Mesothelial cell of epicardium (in vitro differentiated cells): ENCODE data around the gene KCNT1. TPM values are rescaled to one million over a fixed set of nuclear protein-coding genes. Genes with fewer than 3 reads are reported as not detected.

Experiments used
- DNase-seq, 2 experiments: peaks; one replicate each; pipeline ENCODE4 v3.0.0; 2021; ENCODE audit warnings: low spot score in 2 of 2; ENCODE audit not compliant: unreplicated experiment in 2 of 2
- H3K27ac Mint-ChIP-seq: 2 replicates; pipeline ENCODE4 v1.8.0; 2021; ENCODE audit warnings: mixed read lengths
- H3K27me3 Mint-ChIP-seq: 2 replicates; pipeline ENCODE4 v1.8.0; 2021; ENCODE audit warnings: low read depth, mixed read lengths
- H3K36me3 Mint-ChIP-seq: 2 replicates; pipeline ENCODE4 v1.8.0; 2021; ENCODE audit warnings: mixed read lengths
- H3K4me1 Mint-ChIP-seq: 2 replicates; pipeline ENCODE4 v1.8.0; 2021; ENCODE audit warnings: mixed read lengths
- H3K4me3 Mint-ChIP-seq: 2 replicates; pipeline ENCODE4 v1.8.0; 2021; ENCODE audit warnings: mild to moderate bottlenecking, moderate library complexity, mixed read lengths
- H3K9me3 Mint-ChIP-seq: 2 replicates; pipeline ENCODE4 v1.8.0; 2021; ENCODE audit warnings: mixed read lengths
- total RNA-seq: library from RNA; stranded (reverse); gene quantifications from 3 replicates; pipeline ENCODE4 v1.2.1, GENCODE V29; 2021
- TF ChIP-seq, protein P1 (sequence below): fragments of 200-600 bp; sonication (generic); IDR thresholded peaks from one replicate; pipeline ENCODE4 v1.5.0; 2021; ENCODE audit warnings: antibody characterized with exemption; ENCODE audit not compliant: unreplicated experiment

Gene KCNT1
- total RNA-seq, 1 donor from 2014 or later = not detected

DNA sequence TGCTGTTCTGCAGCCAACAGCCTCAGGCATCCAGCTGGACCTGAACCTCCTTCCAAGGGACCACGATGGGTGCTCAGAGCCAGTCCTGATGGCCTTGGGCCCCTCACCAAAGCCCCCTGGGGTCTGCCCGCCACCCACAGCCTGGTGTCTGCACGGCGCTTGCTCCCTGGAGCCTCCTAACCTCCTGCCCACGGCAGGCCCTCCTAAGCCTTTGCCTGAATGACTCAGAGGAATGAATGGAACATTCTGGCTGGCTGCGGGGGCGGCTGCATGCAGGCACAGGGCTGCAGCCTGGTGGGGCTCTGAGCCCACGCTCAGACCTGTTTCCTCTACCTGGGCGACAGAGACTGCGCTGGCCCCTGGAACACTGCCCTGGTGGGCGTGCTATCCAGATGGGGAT is 9.6 kb upstream of the KCNT1 start:
- Mint-ChIP-seq H3K4me1 (no peaks in the 10 kb centered on the region), H3K4me3 (no peak overlapping the region), H3K27ac (no peak overlapping the region), H3K36me3 (no peaks in the 10 kb centered on the region), H3K27me3 (peaks cover 27% of the 10 kb centered on the region), H3K9me3 (no peaks in the 10 kb centered on the region)
- no peak for DNase-seq
- TF ChIP-seq, protein P1, sequence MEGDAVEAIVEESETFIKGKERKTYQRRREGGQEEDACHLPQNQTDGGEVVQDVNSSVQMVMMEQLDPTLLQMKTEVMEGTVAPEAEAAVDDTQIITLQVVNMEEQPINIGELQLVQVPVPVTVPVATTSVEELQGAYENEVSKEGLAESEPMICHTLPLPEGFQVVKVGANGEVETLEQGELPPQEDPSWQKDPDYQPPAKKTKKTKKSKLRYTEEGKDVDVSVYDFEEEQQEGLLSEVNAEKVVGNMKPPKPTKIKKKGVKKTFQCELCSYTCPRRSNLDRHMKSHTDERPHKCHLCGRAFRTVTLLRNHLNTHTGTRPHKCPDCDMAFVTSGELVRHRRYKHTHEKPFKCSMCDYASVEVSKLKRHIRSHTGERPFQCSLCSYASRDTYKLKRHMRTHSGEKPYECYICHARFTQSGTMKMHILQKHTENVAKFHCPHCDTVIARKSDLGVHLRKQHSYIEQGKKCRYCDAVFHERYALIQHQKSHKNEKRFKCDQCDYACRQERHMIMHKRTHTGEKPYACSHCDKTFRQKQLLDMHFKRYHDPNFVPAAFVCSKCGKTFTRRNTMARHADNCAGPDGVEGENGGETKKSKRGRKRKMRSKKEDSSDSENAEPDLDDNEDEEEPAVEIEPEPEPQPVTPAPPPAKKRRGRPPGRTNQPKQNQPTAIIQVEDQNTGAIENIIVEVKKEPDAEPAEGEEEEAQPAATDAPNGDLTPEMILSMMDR = no peak

DNA sequence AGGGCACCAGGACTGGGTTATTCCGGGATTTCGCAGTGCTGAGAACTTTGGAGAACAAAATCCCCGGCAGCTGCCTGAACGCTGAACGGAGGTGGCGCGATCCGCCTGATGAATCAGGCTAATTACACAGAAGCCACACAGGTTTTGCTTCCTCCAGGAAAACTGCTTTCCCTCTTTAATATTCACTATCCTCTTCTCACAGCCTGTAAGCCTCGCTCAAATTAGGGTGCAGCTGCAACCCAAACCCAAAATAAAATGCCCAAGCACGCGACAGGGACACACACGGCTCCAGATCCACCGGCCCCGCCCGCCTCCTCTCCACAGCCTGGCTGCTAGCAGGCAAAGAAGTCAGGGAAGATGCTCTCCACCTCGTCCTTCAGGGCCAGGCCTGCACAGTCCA is 8.7 kb upstream of the KCNT1 start:
- no peaks in the 10 kb centered on the region for H3K9me3 Mint-ChIP-seq
- DNase-seq = no peak
- H3K4me1 Mint-ChIP-seq = no peaks in the 10 kb centered on the region
- H3K27me3 Mint-ChIP-seq = peaks cover 32% of the 10 kb centered on the region
- TF ChIP-seq, protein P1 = no peak
- no peak overlapping the region for H3K27ac Mint-ChIP-seq
- no peaks in the 10 kb centered on the region for H3K36me3 Mint-ChIP-seq
- H3K4me3 Mint-ChIP-seq = no peak overlapping the region

DNA sequence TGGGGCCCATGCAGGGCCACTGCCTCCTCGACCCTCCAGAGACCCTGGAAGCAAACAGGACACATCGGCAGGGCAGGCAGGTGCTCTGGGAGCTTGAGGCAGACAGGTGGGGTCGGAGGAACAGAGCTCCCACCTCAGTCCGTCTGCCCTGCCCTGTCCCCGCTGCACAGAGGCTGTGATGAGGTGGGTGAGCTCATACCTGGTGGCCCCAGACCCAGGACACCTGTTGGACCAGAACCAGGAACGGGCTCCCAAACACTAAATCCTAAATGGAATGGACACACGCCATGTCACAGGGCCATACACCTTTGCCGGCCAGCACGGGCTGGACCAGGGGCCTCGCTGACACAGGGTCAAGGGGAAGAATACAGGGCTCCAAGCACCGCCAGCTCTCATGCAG is 8.2 kb upstream of the KCNT1 start:
- Mint-ChIP-seq H3K9me3 (no peaks in the 10 kb centered on the region), H3K4me1 (no peaks in the 10 kb centered on the region), H3K4me3 (no peak overlapping the region), H3K27me3 (peaks cover 31% of the 10 kb centered on the region), H3K36me3 (no peaks in the 10 kb centered on the region), H3K27ac (no peak overlapping the region)
- TF ChIP-seq, protein P1 = no peak
- no peak for DNase-seq

DNA sequence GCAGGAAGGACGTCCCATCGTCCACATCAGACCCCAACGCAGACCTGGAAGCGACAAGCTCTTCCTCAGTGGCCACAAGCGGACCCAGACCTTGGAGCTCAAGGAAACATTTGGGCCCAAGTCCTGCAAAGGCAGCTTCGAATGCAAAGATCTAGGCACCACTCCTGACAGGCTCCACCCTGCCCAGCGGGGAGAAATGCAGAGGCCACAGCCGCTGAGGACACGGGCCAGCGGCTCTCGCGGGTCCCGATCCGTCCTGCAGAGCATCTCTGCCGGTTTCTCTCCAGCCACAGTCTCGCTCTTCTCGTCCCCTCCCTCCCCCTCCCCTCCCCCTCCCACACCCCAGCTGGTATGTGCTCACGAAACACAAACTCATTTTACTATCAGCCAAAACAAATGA is 7.6 kb upstream of the KCNT1 start:
- H3K36me3 Mint-ChIP-seq = no peaks in the 10 kb centered on the region
- TF ChIP-seq, protein P1 = no peak

DNA sequence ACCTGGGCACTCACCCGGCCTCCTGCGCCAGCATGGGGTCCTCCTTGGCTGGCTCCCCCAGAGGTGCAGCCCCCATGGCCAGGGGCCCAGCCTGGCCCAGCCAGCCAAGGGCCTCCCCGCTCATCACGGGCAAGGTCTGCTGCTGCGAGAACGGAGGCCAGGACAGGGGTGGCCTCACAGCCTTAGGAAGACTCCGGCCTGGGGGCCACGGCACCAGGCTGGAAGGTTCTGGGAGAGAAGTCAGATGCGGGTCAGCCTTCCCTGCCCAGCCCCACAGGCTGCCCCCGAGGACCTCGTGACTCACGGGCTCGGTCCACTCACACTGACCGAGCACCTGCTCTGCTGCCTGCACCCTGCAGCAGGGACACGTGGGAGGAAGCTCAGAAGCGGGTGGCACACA is 6.9 kb upstream of the KCNT1 start:
- TF ChIP-seq, protein P1 = no peak
- Mint-ChIP-seq H3K27ac (no peak overlapping the region), H3K4me1 (no peaks in the 10 kb centered on the region), H3K27me3 (peaks cover 27% of the 10 kb centered on the region), H3K4me3 (no peak overlapping the region), H3K36me3 (no peaks in the 10 kb centered on the region), H3K9me3 (no peaks in the 10 kb centered on the region)
- DNase-seq = no peak

More for the DNA sequence above, 7.6 kb upstream of the KCNT1 start:
- Mint-ChIP-seq H3K27me3 (peaks cover 26% of the 10 kb centered on the region), H3K9me3 (no peaks in the 10 kb centered on the region), H3K27ac (no peak overlapping the region), H3K4me3 (no peak overlapping the region), H3K4me1 (no peaks in the 10 kb centered on the region)
- no peak for DNase-seq

DNA sequence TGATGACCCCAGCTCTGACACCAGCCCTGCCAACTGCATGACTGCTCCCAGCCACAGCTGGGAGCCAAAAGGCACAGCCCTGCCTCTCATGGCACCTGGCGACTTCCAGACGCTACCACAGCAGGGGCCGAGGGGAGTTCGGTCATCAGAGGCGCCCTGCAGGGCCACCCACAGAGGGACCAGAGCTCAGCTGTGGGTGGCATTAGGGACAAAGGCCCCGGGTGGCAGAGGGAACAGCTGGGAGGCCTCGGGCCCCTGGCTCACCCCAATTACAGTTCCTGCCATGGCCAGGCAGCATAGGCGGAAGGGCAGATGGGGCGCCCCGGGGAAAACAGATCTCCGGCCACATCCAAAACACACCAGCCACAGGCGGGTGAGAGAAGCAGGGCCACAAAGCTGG is 6.3 kb upstream of the KCNT1 start:
- H3K4me1 Mint-ChIP-seq = no peaks in the 10 kb centered on the region
- no peak overlapping the region for H3K27ac Mint-ChIP-seq
- no peaks in the 10 kb centered on the region for H3K9me3 Mint-ChIP-seq
- no peaks in the 10 kb centered on the region for H3K36me3 Mint-ChIP-seq
- no peak overlapping the region for H3K4me3 Mint-ChIP-seq
- TF ChIP-seq, protein P1 = no peak
- DNase-seq = no peak
- peaks cover 30% of the 10 kb centered on the region for H3K27me3 Mint-ChIP-seq
